Activated naive CD8-positive, alpha-beta T cell (primary cell): Measurements from ENCODE around the gene RUNX1.

Experiments used
- H3K27ac Mint-ChIP-seq: one replicate; pipeline ENCODE4 v1.8.0; 2021; ENCODE audit warnings: mixed read lengths
- H3K27me3 Mint-ChIP-seq: one replicate; pipeline ENCODE4 v1.8.0; 2021; ENCODE audit warnings: mixed read lengths
- H3K36me3 Mint-ChIP-seq: one replicate; pipeline ENCODE4 v1.8.0; 2021; ENCODE audit warnings: mixed read lengths
- H3K4me1 Mint-ChIP-seq: one replicate; pipeline ENCODE4 v1.8.0; 2021; ENCODE audit warnings: low read depth, mixed read lengths
- H3K4me3 Mint-ChIP-seq: one replicate; pipeline ENCODE4 v1.8.0; 2021; ENCODE audit warnings: mild to moderate bottlenecking, mixed read lengths
- H3K9me3 Mint-ChIP-seq: one replicate; pipeline ENCODE4 v1.8.0; 2021; ENCODE audit warnings: low read depth, mixed read lengths

Gene RUNX1

GRCh38 chr21:34743285-34743684, 305.8 kb downstream of the RUNX1 start:
- Mint-ChIP-seq H3K27ac (no peak overlapping the region), H3K27me3 (peaks cover 2% of the 10 kb centered on the region), H3K9me3 (no peaks in the 10 kb centered on the region), H3K4me1 (peaks cover 3% of the 10 kb centered on the region), H3K36me3 (no peaks in the 10 kb centered on the region), H3K4me3 (no peak overlapping the region)

GRCh38 chr21:34740198-34740597, 308.9 kb downstream of the RUNX1 start:
- Mint-ChIP-seq H3K9me3 (no peaks in the 10 kb centered on the region), H3K4me1 (no peaks in the 10 kb centered on the region), H3K27ac (no peak overlapping the region), H3K4me3 (no peak overlapping the region), H3K36me3 (no peaks in the 10 kb centered on the region), H3K27me3 (peaks cover 4% of the 10 kb centered on the region)
